MCF 10A (cell line): ENCODE data around the gene ADCY7. TPM values are rescaled to one million over a fixed set of nuclear protein-coding genes. Genes with fewer than 3 reads are reported as not detected.

Experiments used
- BruUV-seq: library from RNA; stranded (reverse); fragments of 400-500 nt; replicated peaks from 2 replicates; lab custom pipeline; 2021; lab: Mats Ljungman, UMichigan
- CTCF ChIA-PET: fragments of 300-600 bp; sonication (Branson Sonifier 250); formaldehyde crosslinking; extraction: SDS; loops from one replicate; lab custom pipeline; 2021; ENCODE audit warnings: antibody characterized with exemption, inconsistent platforms; lab: Yijun Ruan, JAX
- POLR2A ChIA-PET: fragments of 300-600, 350-650 bp; sonication (Branson Sonifier 250); formaldehyde crosslinking; extraction: SDS; loops from one replicate; lab custom pipeline; 2020; ENCODE audit warnings: antibody characterized with exemption, inconsistent platforms; lab: Yijun Ruan, JAX
- DNase-seq: peaks from one replicate; pipeline ENCODE4 v3.0.0-alpha.2; 2018; ENCODE audit not compliant: unreplicated experiment
- H3K27ac Mint-ChIP-seq: one replicate; pipeline ENCODE4 v1.8.0; 2022; ENCODE audit warnings: mild to moderate bottlenecking, low read depth, mixed read lengths; ENCODE audit not compliant: unreplicated experiment
- H3K27me3 Mint-ChIP-seq: one replicate; pipeline ENCODE4 v1.8.0; 2022; ENCODE audit warnings: mixed read lengths; ENCODE audit not compliant: insufficient read depth, unreplicated experiment
- H3K36me3 Mint-ChIP-seq: one replicate; pipeline ENCODE4 v1.8.0; 2022; ENCODE audit warnings: mild to moderate bottlenecking, moderate library complexity, mixed read lengths; ENCODE audit not compliant: insufficient read depth, unreplicated experiment
- H3K4me1 Mint-ChIP-seq: one replicate; pipeline ENCODE4 v1.8.0; 2022; ENCODE audit warnings: mixed read lengths; ENCODE audit not compliant: insufficient read depth, unreplicated experiment
- H3K4me3 Mint-ChIP-seq: one replicate; pipeline ENCODE4 v1.8.0; 2022; ENCODE audit warnings: mild to moderate bottlenecking, moderate library complexity, mixed read lengths; ENCODE audit not compliant: unreplicated experiment
- H3K9me3 Mint-ChIP-seq: one replicate; pipeline ENCODE4 v1.8.0; 2022; ENCODE audit warnings: mixed read lengths; ENCODE audit not compliant: unreplicated experiment
- intact Hi-C: fragments of 100-400 bp; cut with micrococcal nuclease; formaldehyde crosslinking; loops from 2 replicates; pipeline ENCODE4 v1.14.1; 2022
- total RNA-seq: library from RNA; stranded (reverse); gene quantifications from 2 replicates; pipeline ENCODE4 v1.2.3, GENCODE V29; 2022
- TF ChIP-seq, protein P1 (sequence below): fragments of 200-600 bp; IDR thresholded peaks from one replicate; pipeline ENCODE4 v1.8.0; 2022; ENCODE audit warnings: antibody characterized with exemption, mild to moderate bottlenecking; ENCODE audit not compliant: unreplicated experiment

Gene ADCY7
- total RNA-seq, 1 experiment from 2014 or later: 32.9 TPM

DNA sequence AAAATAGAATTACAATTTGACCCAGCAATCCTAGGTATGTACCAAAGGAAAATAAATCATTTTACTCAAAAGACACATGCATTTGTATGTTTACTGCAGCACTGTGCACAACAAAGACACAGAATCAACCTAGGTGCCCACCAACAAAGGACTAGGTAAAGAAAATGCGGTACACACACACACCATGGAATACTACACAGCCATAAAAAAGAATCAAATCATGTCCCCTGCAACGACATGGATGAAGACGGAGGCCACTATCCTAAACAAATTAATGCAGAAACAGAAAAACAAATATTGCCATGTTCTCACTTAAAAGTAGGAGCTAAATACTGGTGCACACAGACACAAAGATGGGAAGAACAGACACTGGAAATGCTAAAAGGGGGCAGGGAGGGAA, 66.2 kb downstream of the ADCY7 start:
- POLR2A ChIA-PET: no interaction called here
- CTCF ChIA-PET: no interaction called here
- Mint-ChIP-seq H3K27ac (no peak overlapping the region), H3K9me3 (no peaks in the 10 kb centered on the region), H3K4me1 (no peaks in the 10 kb centered on the region), H3K36me3 (peaks cover 42% of the 10 kb centered on the region), H3K4me3 (no peak overlapping the region), H3K27me3 (no peaks in the 10 kb centered on the region)
- DNase-seq: no peak
- TF ChIP-seq, protein P1, sequence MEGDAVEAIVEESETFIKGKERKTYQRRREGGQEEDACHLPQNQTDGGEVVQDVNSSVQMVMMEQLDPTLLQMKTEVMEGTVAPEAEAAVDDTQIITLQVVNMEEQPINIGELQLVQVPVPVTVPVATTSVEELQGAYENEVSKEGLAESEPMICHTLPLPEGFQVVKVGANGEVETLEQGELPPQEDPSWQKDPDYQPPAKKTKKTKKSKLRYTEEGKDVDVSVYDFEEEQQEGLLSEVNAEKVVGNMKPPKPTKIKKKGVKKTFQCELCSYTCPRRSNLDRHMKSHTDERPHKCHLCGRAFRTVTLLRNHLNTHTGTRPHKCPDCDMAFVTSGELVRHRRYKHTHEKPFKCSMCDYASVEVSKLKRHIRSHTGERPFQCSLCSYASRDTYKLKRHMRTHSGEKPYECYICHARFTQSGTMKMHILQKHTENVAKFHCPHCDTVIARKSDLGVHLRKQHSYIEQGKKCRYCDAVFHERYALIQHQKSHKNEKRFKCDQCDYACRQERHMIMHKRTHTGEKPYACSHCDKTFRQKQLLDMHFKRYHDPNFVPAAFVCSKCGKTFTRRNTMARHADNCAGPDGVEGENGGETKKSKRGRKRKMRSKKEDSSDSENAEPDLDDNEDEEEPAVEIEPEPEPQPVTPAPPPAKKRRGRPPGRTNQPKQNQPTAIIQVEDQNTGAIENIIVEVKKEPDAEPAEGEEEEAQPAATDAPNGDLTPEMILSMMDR: no peak
- intact Hi-C loops: no loop called here
- no TSS peak for BruUV-seq

DNA sequence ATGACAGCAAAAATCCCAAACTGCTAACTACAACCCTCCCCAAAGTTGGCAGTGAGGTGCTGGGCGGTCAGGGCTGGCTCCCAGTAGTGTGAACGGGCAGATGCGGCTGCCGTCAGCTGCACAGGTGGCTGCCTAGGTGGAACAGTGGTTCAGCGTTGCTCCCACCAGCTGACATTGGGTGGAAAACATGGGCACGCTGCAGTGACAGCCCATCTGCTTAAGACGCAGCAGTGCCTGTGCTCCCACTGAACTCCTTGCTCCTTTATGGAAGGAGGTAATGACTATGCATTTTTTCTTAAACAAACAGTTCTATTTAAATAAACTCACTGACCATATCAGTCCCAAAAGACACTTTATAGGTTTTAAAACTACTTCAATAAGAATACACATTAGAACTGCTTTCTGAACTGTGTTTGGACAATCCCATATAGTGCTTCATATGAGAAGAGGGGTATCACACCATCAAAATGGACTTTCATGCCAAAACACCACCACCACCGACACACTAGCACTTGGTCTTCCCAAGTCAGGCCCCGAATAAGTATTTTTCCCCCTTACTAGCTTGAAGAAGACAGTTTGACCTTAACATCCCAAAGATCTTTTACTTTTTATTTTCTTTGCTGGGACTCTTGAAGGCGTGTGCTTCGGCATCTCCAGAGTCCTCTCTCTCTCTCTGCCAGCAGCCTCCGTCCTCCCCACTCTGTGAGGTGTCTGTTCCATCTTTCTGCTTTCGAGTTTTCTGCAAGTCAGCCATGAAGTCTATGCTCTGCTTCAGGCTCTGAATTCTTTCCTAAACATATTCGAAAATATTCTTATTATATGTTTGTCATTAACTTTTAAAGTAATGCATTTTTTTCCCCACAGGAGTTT, 68.0 kb downstream of the ADCY7 start:
- Mint-ChIP-seq H3K27me3 (no peaks in the 10 kb centered on the region), H3K27ac (no peak overlapping the region), H3K4me1 (no peaks in the 10 kb centered on the region), H3K4me3 (no peak overlapping the region), H3K9me3 (no peaks in the 10 kb centered on the region), H3K36me3 (peaks cover 48% of the 10 kb centered on the region)
- ChIA-PET CTCF (interaction anchor here (0.6 kb wide), 1 partner anchor 198 kb away, joined by 4 read pairs; no protein-coding TSS in a partner anchor), POLR2A (no interaction called here)
- TF ChIP-seq, protein P1: no peak
- intact Hi-C loops: no loop called here
- DNase-seq: no peak
- BruUV-seq: no TSS peak

DNA sequence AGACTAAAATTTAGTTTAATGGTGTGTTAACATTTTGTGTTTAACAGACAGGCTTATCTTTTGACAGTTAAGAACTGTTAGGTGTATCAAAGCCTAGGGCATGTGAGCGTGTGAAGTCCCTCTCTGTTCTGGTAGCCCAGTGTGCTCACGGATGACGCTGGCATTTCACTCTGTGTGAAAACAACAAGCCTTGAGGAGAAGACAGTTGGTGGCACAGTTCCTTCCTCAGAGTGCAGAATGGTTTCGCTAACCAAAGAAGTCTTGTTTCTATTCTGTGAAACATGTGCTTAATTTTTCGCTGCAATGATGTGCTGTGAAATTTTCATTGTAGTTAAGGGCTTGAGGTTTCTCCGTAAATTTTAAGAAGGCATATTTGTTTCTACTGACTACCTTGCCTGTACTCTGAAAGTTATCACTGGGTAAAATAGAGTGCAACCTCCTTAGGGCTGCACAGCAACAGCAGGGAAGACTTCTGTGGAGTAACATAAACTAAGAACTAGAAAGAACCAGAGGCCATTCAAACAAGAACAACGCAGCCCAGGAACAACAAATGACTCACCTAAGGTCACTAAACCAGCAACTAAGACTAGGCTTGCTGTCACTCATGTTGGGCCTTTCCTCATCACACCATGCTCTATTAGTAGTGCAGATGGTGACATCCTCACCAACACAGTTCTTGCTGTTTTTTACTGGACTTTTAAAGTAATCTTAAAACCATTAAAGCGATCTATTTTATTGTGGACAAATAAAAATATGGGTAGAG, 69.0 kb downstream of the ADCY7 start:
- H3K9me3 Mint-ChIP-seq: no peaks in the 10 kb centered on the region
- intact Hi-C loops: no loop called here
- TF ChIP-seq, protein P1: no peak

DNA sequence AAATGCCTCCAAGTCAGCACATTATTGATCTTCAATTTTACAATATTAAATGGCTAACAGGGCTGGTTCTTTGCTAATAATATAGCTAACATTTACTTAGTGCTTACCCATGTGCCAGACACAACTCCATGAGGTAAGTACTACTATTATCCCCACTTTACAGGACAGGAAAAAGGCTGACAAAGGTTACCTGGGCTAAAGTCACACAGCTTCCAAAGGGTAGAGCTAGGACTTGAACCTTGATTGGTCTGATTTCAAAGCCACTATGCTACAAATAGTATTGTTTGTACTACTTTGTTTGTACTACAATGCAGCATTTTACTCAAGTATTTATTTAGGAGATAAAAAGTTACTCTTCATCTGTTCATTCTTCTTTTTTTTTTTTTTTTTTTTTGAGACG, 70.5 kb downstream of the ADCY7 start:
- Mint-ChIP-seq H3K36me3 (peaks cover 54% of the 10 kb centered on the region), H3K27ac (no peak overlapping the region), H3K4me1 (no peaks in the 10 kb centered on the region), H3K4me3 (no peak overlapping the region), H3K9me3 (no peaks in the 10 kb centered on the region), H3K27me3 (no peaks in the 10 kb centered on the region)
- intact Hi-C loops: no loop called here
- ChIA-PET CTCF (interaction anchor here (0.6 to 3.8 kb wide), 4 partner anchors 11 to 328 kb away, joined by 3 to 21 read pairs (median 3); no protein-coding TSS in a partner anchor), POLR2A (no interaction called here)
- TF ChIP-seq, protein P1: no peak
- BruUV-seq: no TSS peak
- DNase-seq: no peak

More for the DNA sequence above, 69.0 kb downstream of the ADCY7 start:
- ChIA-PET CTCF (interaction anchor here (0.6 kb wide), 1 partner anchor 24 kb away, joined by 4 read pairs; no protein-coding TSS in a partner anchor), POLR2A (no interaction called here)
- DNase-seq: no peak
- Mint-ChIP-seq H3K36me3 (peaks cover 48% of the 10 kb centered on the region), H3K4me1 (no peaks in the 10 kb centered on the region), H3K27me3 (no peaks in the 10 kb centered on the region), H3K4me3 (no peak overlapping the region), H3K27ac (no peak overlapping the region)
- BruUV-seq: no TSS peak
